GM12875 (cell line): ENCODE results near the gene OGFR.
A peak's percentile ranks its signal among the peaks of the same experiment; 100 is the strongest.

Experiments used
- H3K4me3 ChIP-seq: one replicate; pipeline ENCODE4 v1.5.1; 2011; ENCODE audit warnings: low read depth, low read length, control low read depth
- CTCF ChIP-seq: IDR thresholded peaks from 2 replicates; pipeline ENCODE4 v1.5.1; 2011; ENCODE audit warnings: low read depth, mild to moderate bottlenecking, control low read depth, inconsistent platforms, low read length, moderate library complexity, borderline replicate concordance; ENCODE audit not compliant: insufficient read depth

OGFR gene

GRCh38 chr20:62860391-62860923, 55.8 kb downstream of the OGFR start:
- peak overlapping the region; percentile 32 for H3K4me3 ChIP-seq
- TF ChIP-seq CTCF = no peak

- peak overlapping the region; percentile 41 for H3K4me3 ChIP-seq
- TF ChIP-seq CTCF = no peak
Observed at GRCh38 chr20:62860924-62861691, 56.5 kb downstream of the OGFR start.

- TF ChIP-seq CTCF = no peak
- H3K4me3 ChIP-seq = peak within 1 kb of the TSS; percentile 41
Observed at GRCh38 chr20:62861726-62862336, 57.2 kb downstream of the OGFR start, which contains the start of gene TCFL5. TCFL5 (minus strand) TSS chr20:62861822; CDS start chr20:62861670, 152 bp downstream.
